Body of pancreas (tissue), 4 donors: Measurements from ENCODE around the gene STIM1.

ENCODE experiments used
- POLR2A ChIP-seq, 3 donors: fragments of 450-650 bp; IDR thresholded peaks; one replicate each; pipeline ENCODE4 v1.6.1; 2016; ENCODE audit warnings: antibody characterized with exemption in 3 of 3, mild to moderate bottlenecking in 2 of 3
- TF ChIP-seq, protein P1 (sequence below), 7 experiments: fragments of 450-650 bp in 4 of 7; fragments of 200-600 bp in 3 of 7; sonication (generic) in 3 of 7; IDR thresholded peaks; one replicate each; pipeline ENCODE4 v1.5.1; 2016 to 2019; ENCODE audit warnings: antibody characterized with exemption in 7 of 7

DNA sequence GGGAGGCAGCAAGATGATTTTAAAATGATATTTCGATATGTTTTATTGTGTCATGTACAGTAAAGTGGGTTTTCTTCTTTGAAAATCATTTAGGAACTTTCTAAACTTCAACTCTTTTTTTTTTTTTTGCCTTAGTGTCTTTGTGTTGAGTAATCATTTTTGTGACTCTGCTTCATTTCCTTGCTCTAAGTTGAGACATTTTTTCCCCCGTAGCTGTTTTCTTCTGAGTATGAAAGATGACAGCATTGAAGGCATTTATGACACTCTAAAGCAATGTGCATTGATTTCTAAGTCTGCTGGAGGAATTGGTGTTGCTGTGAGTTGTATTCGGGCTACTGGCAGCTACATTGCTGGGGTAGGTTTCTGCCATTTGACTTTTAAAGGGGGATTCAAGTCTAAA is 262.6 kb downstream of the STIM1 start:
- TF ChIP-seq, protein P1, sequence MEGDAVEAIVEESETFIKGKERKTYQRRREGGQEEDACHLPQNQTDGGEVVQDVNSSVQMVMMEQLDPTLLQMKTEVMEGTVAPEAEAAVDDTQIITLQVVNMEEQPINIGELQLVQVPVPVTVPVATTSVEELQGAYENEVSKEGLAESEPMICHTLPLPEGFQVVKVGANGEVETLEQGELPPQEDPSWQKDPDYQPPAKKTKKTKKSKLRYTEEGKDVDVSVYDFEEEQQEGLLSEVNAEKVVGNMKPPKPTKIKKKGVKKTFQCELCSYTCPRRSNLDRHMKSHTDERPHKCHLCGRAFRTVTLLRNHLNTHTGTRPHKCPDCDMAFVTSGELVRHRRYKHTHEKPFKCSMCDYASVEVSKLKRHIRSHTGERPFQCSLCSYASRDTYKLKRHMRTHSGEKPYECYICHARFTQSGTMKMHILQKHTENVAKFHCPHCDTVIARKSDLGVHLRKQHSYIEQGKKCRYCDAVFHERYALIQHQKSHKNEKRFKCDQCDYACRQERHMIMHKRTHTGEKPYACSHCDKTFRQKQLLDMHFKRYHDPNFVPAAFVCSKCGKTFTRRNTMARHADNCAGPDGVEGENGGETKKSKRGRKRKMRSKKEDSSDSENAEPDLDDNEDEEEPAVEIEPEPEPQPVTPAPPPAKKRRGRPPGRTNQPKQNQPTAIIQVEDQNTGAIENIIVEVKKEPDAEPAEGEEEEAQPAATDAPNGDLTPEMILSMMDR (IDR thresholded peaks at IDR 0.05), result no peak
- no peak for TF ChIP-seq POLR2A (IDR thresholded peaks at IDR 0.05)
